Activated CD4-positive, alpha-beta T cell treated with anti-CD3 and anti-CD28 coated beads, Interleukin-2, amount 10 ng/mL, durations not matched to agents 24 days and 14 days (primary cell): Measurements from ENCODE around the gene SLC35F3. TPM values are rescaled to one million over a fixed set of nuclear protein-coding genes. Genes with fewer than 3 reads are reported as not detected.

ENCODE experiments used
- DNase-seq: peaks from one replicate; pipeline ENCODE4 v3.0.0; 2022
- H3K27ac Mint-ChIP-seq: one replicate; pipeline ENCODE4 v1.8.0; 2022; ENCODE audit warnings: mild to moderate bottlenecking, mixed read lengths
- H3K27me3 Mint-ChIP-seq: one replicate; pipeline ENCODE4 v1.8.0; 2022; ENCODE audit warnings: mixed read lengths
- H3K36me3 Mint-ChIP-seq: one replicate; pipeline ENCODE4 v1.8.0; 2022; ENCODE audit warnings: low read depth, mild to moderate bottlenecking, mixed read lengths
- H3K4me1 Mint-ChIP-seq: one replicate; pipeline ENCODE4 v1.8.0; 2021; ENCODE audit warnings: mixed read lengths
- H3K4me3 Mint-ChIP-seq: one replicate; pipeline ENCODE4 v1.8.0; 2022; ENCODE audit warnings: mild to moderate bottlenecking, moderate library complexity, mixed read lengths
- H3K9me3 Mint-ChIP-seq: one replicate; pipeline ENCODE4 v1.8.0; 2021; ENCODE audit warnings: mixed read lengths
- intact Hi-C: fragments of 100-400 bp; cut with micrococcal nuclease; formaldehyde crosslinking; loops from one replicate; pipeline ENCODE4 v1.15.1; 2023
- total RNA-seq: library from RNA; stranded (reverse); gene quantifications from 2 replicates; pipeline ENCODE4 v1.2.3, GENCODE V29; 2022

SLC35F3 gene
- total RNA-seq: 10.2 and 10.9 TPM in 2 replicates

GRCh38 chr1:233904633-233905415, at the start of gene SLC35F3:
Gene SLC35F3 (plus strand): TSS chr1:233904676.
- Mint-ChIP-seq H3K9me3 (peaks cover 11% of the 10 kb centered on the region), H3K27me3 (peaks cover 48% of the 10 kb centered on the region), H3K27ac (no peak within 1 kb of the TSS), H3K4me3 (peak within 1 kb of the TSS; percentile 16), H3K4me1 (peaks cover 2% of the 10 kb centered on the region), H3K36me3 (peaks cover 2% of the 10 kb centered on the region)
- DNase-seq: no peak
- intact Hi-C loops: no loop called here

- no peak overlapping the region for H3K4me3 Mint-ChIP-seq
- H3K27me3 Mint-ChIP-seq: no peaks in the 10 kb centered on the region
- no peak for DNase-seq
- no peaks in the 10 kb centered on the region for H3K36me3 Mint-ChIP-seq
- no peaks in the 10 kb centered on the region for H3K9me3 Mint-ChIP-seq
- H3K27ac Mint-ChIP-seq: no peak overlapping the region
- intact Hi-C loops: no loop called here
- no peaks in the 10 kb centered on the region for H3K4me1 Mint-ChIP-seq
Observed at GRCh38 chr1:233859446-233859845, 45.0 kb upstream of the SLC35F3 start.

- intact Hi-C loops: no loop called here
Observed at GRCh38 chr1:233863901-233864545, 40.5 kb upstream of the SLC35F3 start.

GRCh38 chr1:233864578-233864977, 39.9 kb upstream of the SLC35F3 start:
- no peak for DNase-seq
- Mint-ChIP-seq H3K9me3 (peaks cover 18% of the 10 kb centered on the region), H3K4me1 (no peaks in the 10 kb centered on the region), H3K27ac (no peak overlapping the region), H3K4me3 (no peak overlapping the region), H3K36me3 (no peaks in the 10 kb centered on the region), H3K27me3 (no peaks in the 10 kb centered on the region)
- intact Hi-C loops: no loop called here

More at GRCh38 chr1:233863901-233864545, 40.5 kb upstream of the SLC35F3 start:
- no peak overlapping the region for H3K27ac Mint-ChIP-seq
- DNase-seq: no peak
- H3K4me3 Mint-ChIP-seq: no peak overlapping the region
- H3K36me3 Mint-ChIP-seq: no peaks in the 10 kb centered on the region
- no peaks in the 10 kb centered on the region for H3K27me3 Mint-ChIP-seq
- H3K9me3 Mint-ChIP-seq: peaks cover 18% of the 10 kb centered on the region
- no peaks in the 10 kb centered on the region for H3K4me1 Mint-ChIP-seq

- Mint-ChIP-seq H3K36me3 (no peaks in the 10 kb centered on the region), H3K4me1 (no peaks in the 10 kb centered on the region)
Observed at GRCh38 chr1:233865216-233865615, 39.3 kb upstream of the SLC35F3 start.

GRCh38 chr1:233865902-233866301, 38.6 kb upstream of the SLC35F3 start:
- no peaks in the 10 kb centered on the region for H3K4me1 Mint-ChIP-seq
- DNase-seq: no peak
- intact Hi-C loops: no loop called here
- H3K9me3 Mint-ChIP-seq: peaks cover 18% of the 10 kb centered on the region
- no peaks in the 10 kb centered on the region for H3K36me3 Mint-ChIP-seq
- H3K27ac Mint-ChIP-seq: no peak overlapping the region
- H3K4me3 Mint-ChIP-seq: no peak overlapping the region
- H3K27me3 Mint-ChIP-seq: no peaks in the 10 kb centered on the region

More at GRCh38 chr1:233865216-233865615, 39.3 kb upstream of the SLC35F3 start:
- Mint-ChIP-seq H3K27me3 (no peaks in the 10 kb centered on the region), H3K27ac (no peak overlapping the region), H3K9me3 (peaks cover 18% of the 10 kb centered on the region), H3K4me3 (no peak overlapping the region)
- DNase-seq: no peak
- intact Hi-C loops: no loop called here

GRCh38 chr1:233867028-233867427, 37.4 kb upstream of the SLC35F3 start:
- Mint-ChIP-seq H3K4me3 (no peak overlapping the region), H3K27ac (no peak overlapping the region), H3K27me3 (no peaks in the 10 kb centered on the region), H3K36me3 (no peaks in the 10 kb centered on the region), H3K9me3 (peaks cover 18% of the 10 kb centered on the region), H3K4me1 (no peaks in the 10 kb centered on the region)
- no peak for DNase-seq
- intact Hi-C loops: no loop called here

- H3K9me3 Mint-ChIP-seq: peaks cover 18% of the 10 kb centered on the region
- no peak for DNase-seq
- H3K4me1 Mint-ChIP-seq: no peaks in the 10 kb centered on the region
- intact Hi-C loops: no loop called here
- H3K27ac Mint-ChIP-seq: no peak overlapping the region
- no peaks in the 10 kb centered on the region for H3K27me3 Mint-ChIP-seq
- H3K4me3 Mint-ChIP-seq: no peak overlapping the region
- H3K36me3 Mint-ChIP-seq: no peaks in the 10 kb centered on the region
Observed at GRCh38 chr1:233868461-233868860, 36.0 kb upstream of the SLC35F3 start.

GRCh38 chr1:233869680-233870079, 34.8 kb upstream of the SLC35F3 start:
- no peaks in the 10 kb centered on the region for H3K36me3 Mint-ChIP-seq
- no peak overlapping the region for H3K27ac Mint-ChIP-seq
- intact Hi-C loops: no loop called here
- no peak overlapping the region for H3K4me3 Mint-ChIP-seq
- no peak for DNase-seq
- no peaks in the 10 kb centered on the region for H3K27me3 Mint-ChIP-seq
- H3K9me3 Mint-ChIP-seq: peaks cover 18% of the 10 kb centered on the region
- no peaks in the 10 kb centered on the region for H3K4me1 Mint-ChIP-seq

GRCh38 chr1:233873666-233874065, 30.8 kb upstream of the SLC35F3 start:
- Mint-ChIP-seq H3K27me3 (no peaks in the 10 kb centered on the region), H3K4me1 (no peaks in the 10 kb centered on the region), H3K27ac (no peak overlapping the region), H3K9me3 (no peaks in the 10 kb centered on the region), H3K4me3 (no peak overlapping the region), H3K36me3 (no peaks in the 10 kb centered on the region)
- intact Hi-C loops: no loop called here
- DNase-seq: no peak

GRCh38 chr1:233879841-233880240, 24.6 kb upstream of the SLC35F3 start:
- DNase-seq: no peak
- intact Hi-C loops: no loop called here
- Mint-ChIP-seq H3K27ac (no peak overlapping the region), H3K27me3 (no peaks in the 10 kb centered on the region), H3K4me1 (no peaks in the 10 kb centered on the region), H3K9me3 (no peaks in the 10 kb centered on the region), H3K36me3 (no peaks in the 10 kb centered on the region), H3K4me3 (no peak overlapping the region)

GRCh38 chr1:233883671-233884070, 20.8 kb upstream of the SLC35F3 start:
- Mint-ChIP-seq H3K27ac (no peak overlapping the region), H3K27me3 (no peaks in the 10 kb centered on the region), H3K9me3 (peaks cover 4% of the 10 kb centered on the region), H3K4me1 (no peaks in the 10 kb centered on the region), H3K4me3 (no peak overlapping the region), H3K36me3 (no peaks in the 10 kb centered on the region)
- DNase-seq: no peak
- intact Hi-C loops: no loop called here

- H3K9me3 Mint-ChIP-seq: peaks cover 11% of the 10 kb centered on the region
- no peak overlapping the region for H3K4me3 Mint-ChIP-seq
- intact Hi-C loops: no loop called here
- no peaks in the 10 kb centered on the region for H3K4me1 Mint-ChIP-seq
- no peaks in the 10 kb centered on the region for H3K36me3 Mint-ChIP-seq
- DNase-seq: no peak
- no peak overlapping the region for H3K27ac Mint-ChIP-seq
- H3K27me3 Mint-ChIP-seq: no peaks in the 10 kb centered on the region
Observed at GRCh38 chr1:233884461-233885151, 19.9 kb upstream of the SLC35F3 start.
